T47D (cell line): ENCODE results near the gene PTPRK.
A peak's percentile ranks its signal among the peaks of the same experiment; 100 is the strongest.

Experiments used
- DNase-seq, 2 experiments: peaks; one replicate each; pipeline versions ENCODE4 v3.0.0 to v3.0.0-alpha.2; 2011 to 2012; ENCODE audit warnings: low read depth in 1 of 2, low spot score in 1 of 2
- JUND ChIP-seq: IDR thresholded peaks from 2 replicates; pipeline ENCODE4 v1.6.1; 2012; ENCODE audit warnings: low read depth
- in situ Hi-C: cut with HindIII; loops from 2 replicates; pipeline ENCODE4 v1.10.0; 2016; ENCODE audit warnings: low sequenced_read_pairs, low pct_unique_long_range_greater_than_20kb

The PTPRK gene

DNA sequence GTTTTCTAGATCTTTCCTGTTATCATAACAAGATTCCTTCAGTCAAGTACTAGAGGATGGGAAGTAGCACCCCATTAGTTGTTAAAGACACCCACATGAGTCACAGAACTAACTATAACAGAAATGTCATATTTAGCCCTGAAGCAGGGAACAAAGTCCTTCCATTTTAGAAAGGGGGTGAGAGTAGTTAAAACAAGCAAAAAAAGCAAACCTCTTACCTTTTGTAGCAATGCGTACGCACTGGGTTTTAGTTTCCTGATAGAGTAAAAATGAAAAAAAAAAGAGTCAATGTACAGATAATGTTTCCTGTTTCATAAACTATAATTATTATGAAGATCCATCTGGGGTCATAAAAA lies 455.9 kb downstream of the PTPRK start:
- DNase-seq, result no peak
- no peak for TF ChIP-seq JUND
- in situ Hi-C loops, result no loop called here

DNA sequence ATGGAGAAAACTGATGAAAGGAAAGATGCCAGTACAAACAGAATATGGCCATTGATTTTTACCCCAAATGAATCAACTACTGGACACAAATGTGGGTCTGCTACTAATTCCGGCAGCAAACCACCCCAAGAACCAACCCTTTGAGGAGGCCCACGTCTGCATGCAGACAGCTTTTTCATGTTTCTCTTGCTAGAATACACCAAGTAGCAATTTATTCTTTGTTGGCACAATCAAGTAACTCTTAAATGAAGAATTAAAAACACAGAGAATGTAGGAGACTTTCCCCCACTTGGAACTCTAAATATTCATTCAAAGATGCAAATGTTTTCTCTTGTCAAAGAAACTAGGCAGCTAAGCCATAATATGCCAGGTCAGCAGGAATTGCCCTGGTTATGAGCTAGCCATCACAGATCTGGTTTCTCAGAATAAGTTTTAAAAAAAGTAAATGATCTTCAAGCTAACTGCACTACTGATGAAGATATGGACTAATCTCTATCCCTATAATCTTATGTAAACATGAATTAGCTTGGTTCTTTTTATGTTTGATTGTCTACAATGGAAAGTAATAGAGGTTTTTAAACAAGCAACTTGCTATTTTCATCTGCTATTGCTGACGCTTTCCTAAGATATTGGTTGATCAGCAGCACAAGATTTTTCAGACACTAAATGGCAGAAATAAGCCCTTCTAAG lies 456.4 kb downstream of the PTPRK start:
- no peak for DNase-seq
- in situ Hi-C loops, result no loop called here
- no peak for TF ChIP-seq JUND

DNA sequence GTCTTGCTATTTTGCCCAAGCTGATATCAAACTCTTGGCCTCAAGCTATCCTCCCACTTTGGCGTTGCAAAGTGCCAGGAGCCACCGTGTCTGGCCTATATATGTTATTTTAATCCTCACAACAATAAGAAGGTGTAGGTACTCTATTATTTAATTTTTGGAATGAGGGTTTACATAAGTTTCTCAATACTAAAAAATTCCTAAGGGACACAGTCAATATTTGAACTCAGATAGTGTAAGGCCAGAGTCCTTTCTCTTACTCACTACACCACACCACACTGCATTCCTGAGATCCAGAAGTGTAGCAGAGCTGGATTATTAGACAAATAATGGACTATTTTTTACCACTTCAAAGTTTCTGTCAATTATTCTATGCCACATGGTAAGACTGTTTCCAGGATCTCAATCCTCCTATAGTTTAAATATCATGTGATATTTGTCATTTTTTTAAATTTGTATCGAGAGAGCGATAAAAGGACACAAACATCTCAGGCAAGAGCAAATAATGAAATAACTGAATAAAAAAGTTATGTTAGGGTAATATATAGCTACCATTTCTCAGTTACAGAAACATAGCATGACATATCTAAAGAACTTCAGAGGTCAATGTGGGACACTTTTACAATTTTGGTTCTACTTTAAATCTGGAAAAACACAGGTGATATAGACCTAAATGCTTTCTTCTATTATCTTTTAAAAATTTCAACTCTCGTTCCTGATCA lies 457.4 kb downstream of the PTPRK start:
- peak in 1 of 2 experiments; percentile 5 for DNase-seq
- no peak for TF ChIP-seq JUND
- in situ Hi-C loops, result no loop called here

DNA sequence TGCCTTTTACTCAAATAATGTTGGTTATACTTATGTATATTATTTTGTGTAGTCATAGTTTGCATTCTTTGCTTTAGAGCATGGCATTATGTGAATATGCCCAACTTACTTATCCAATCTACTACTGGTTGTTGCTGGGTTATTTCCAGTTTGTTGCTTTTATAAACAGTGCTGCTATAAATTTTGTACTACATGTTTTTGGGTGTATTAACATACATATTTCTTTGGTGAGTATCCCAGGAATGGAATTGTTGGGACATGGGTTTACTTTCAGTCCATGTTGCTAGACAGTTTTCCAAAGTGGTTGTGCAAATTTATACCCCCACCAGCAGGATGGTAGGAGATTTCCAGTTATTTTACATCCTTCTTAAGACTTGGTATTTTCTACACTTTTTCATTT lies 462.5 kb downstream of the PTPRK start:
- in situ Hi-C loops, result no loop called here
- no peak for TF ChIP-seq JUND
- no peak for DNase-seq

DNA sequence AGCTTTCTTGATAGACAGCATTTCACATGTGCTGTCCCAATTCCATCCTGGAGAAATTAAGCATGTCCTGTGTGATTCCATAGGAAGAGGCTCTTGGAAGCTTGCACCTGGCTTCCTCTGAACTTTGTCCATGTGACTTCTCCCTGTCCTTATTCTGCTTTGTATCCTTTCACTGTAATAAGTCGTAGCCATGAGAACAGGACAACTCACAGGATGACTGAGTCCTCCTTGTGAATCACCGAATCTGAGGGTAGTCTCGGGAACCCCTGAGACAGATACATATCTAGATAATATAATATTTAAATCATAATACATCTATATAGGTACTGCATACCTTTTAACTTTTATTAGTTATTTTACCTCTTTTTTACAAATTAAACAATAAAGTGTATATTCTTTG lies 462.9 kb downstream of the PTPRK start:
- DNase-seq, result no peak

DNA sequence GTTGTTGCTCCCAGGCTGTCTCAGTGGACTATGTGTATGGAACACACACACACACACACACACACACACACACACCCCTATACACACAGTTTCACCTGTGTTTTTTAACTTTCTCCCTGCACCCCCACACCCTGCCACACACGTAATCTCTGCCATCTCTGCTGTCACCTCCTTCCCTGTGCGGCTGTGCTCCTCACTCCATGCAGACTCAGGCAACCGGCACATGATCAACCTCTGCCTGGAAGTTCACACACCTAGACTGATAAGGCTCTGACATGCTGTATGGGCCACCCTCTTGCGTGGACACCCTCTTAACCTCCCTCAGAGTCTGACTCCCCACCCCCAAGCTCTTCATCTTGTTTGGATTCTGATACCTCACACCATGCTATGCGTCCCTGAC lies 467.3 kb downstream of the PTPRK start:
- in situ Hi-C loops, result no loop called here
- no peak for TF ChIP-seq JUND
- DNase-seq, result no peak

More for the DNA sequence above, 462.9 kb downstream of the PTPRK start:
- no peak for TF ChIP-seq JUND
- in situ Hi-C loops, result no loop called here

DNA sequence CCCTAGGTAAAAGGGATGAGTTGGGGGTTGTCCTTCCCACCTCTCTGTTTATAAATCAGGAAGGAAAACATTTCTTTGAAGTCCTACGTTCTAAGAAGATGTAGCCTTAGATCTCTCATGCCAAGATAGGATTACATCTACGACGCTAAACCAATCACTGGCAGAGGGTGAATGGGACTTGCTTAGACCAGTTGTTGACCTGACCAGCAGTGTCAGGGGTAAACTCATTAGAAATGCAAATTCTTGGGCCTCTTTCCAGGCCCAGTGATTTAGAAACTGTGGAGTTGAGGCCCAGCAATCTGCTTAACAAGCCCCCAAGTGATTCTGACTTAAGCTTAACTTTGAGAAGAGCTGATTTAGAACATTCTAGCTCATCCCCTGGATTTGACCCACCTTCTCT lies 472.4 kb downstream of the PTPRK start:
- in situ Hi-C loops, result no loop called here
- TF ChIP-seq JUND, result no peak
- DNase-seq, result no peak

DNA sequence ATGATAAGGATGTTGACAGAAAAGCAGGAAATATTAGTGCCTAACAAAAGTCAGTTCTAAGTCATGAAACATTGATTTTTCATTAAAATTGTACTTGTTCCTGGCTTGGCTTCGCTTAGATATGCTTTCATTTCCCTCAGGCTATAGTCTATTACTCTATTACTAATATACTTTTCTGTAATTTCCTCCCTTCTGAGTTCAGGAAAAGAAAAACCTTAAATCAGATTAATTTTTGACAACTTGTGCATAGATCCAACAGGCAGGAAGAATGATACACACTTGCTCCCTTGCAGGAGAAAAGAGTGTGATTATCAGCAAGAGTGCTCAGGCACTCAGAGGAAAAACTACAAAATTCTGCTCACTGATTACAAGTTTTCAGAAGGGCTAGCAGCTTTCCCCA lies 474.4 kb downstream of the PTPRK start:
- TF ChIP-seq JUND, result no peak
- no peak for DNase-seq
- in situ Hi-C loops, result no loop called here

DNA sequence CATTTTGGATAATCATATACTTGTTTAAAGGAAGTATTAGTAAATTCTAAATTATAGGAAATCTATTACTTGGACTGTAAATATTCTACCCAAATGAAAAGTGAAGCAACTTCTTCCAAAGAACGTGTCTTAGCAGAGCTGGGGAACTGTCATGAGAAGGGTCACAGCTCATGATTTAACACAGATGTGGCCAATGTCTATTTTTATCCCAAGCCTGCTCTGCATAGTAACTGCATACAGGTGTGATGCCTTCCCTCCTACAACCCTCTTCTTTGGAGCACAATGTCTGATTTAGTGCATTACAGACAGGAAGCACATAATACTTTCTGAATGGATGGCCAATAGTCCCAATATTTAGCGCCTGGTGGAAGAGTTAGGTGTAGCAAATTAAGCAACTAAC lies 480.9 kb downstream of the PTPRK start:
- no peak for DNase-seq
- in situ Hi-C loops, result no loop called here
- no peak for TF ChIP-seq JUND

DNA sequence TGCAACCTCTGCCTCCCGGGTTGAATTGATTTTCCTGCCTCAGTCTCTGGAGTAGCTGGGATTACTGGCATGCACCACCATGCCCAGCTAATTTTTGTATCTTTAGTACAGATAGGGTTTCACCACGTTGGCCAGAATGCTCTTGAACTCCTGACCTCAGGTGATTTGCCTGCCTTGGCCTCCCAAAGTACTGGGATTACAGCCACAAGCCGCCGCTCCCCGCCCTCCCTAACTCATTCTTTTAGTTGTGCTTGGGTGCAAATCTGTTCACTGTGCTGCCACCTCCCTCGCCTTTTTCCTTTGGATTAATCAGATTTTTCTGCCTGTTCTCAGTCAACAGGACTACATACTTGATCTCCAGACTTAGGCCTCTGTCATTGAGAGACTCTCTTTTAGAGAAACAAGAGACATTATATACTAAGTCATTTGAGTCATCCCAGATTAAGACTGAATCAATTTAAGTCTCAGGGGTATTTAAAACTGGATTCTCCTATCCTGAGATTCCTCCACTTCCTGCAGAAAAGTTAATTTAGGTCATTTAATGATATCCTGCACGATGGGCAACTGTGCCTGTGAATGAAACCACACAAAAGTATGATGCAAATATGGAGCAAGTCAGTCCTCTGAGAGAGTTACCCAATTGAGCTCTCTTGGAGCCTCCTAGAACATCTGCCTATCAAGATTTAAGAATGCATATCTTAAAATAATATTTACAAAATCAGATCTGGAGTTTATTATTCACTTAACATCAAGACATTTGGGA lies 483.4 kb downstream of the PTPRK start:
- in situ Hi-C loops, result no loop called here
- no peak for TF ChIP-seq JUND
- DNase-seq, result no peak

DNA sequence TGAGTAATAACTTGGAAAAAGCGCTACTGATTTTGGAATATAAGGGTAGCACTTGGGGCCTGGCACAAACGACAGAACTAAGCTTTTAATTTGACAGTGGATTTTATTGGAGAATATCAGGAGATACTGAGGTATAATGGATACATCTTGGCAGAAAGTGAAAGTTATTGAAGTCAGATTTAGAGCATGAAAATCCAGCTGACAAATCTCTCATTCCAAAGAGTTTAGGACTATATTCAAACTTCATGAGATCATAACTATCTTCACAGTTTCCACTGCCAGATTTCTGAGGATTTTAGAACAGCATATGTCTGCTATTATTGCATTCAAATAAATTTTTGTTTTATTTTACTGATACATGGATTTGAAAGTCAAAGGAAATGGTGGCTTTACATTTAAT lies 487.2 kb downstream of the PTPRK start:
- DNase-seq, result no peak
- in situ Hi-C loops, result no loop called here
- no peak for TF ChIP-seq JUND

DNA sequence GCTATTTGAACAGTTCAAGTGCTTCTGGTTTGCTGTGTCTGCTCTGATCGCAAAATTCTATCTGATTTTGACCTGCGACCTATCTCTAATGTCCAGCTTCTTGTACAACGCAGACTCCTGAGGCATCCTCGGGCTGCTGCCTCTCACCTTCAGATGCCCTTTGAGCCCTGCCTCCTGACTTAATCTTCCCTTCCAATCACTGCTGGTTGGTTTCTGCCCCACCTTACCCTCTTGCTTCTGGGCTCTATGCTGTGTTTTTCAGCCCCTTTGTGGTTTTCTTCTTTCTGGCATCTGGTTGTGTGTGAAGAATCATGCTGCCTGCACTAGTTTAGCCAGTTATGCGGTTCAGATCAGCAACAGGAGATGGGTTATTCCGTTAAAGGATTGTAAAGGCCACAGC lies 488.4 kb downstream of the PTPRK start:
- TF ChIP-seq JUND, result no peak
- in situ Hi-C loops, result no loop called here
- DNase-seq, result no peak

DNA sequence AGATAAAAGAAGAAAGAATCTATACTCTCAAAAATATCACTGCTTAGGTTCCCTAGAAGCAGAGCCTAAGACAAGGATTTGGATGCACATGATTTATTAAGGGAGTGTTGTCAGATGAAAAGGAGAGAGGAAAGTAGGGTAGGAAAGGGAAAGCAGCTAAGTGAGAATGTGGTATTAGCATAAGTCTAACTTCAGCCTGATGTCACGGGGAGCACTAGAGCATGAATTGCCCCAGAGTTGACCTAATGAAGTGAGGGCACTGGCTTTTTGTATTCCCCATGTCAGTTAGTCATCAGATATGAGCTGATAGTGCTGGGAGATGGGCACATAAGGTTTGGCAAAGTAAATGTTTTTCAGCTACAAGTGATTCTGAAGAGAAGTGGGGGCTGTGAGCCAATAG lies 490.6 kb downstream of the PTPRK start:
- in situ Hi-C loops, result no loop called here
- TF ChIP-seq JUND, result no peak
- DNase-seq, result no peak

DNA sequence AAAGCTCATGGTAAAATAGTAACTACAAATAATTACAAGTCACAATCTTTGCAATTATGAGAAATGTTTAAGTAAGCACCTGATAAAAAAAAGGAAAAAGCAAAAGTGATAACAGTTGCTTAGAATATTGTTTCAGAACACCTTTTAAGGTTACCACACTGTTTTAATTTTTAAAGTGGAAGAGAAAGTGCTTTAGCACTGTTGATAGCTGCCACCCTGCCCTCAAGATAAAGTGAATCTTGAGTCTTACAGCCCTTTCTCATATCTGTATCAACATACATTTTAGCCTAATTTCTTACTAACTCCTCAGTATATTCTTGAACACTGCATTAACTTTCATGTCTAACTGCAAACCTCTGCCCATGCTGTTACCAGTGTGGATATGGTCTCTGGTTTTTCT lies 492.2 kb downstream of the PTPRK start:
- no peak for DNase-seq
- no peak for TF ChIP-seq JUND
- in situ Hi-C loops, result no loop called here
